Peyer's patch (tissue), 4 donors: ENCODE results near the gene SIAH3. TPM values are rescaled to one million over a fixed set of nuclear protein-coding genes. Genes with fewer than 3 reads are reported as not detected.

Experiments used
- DNase-seq, 3 donors: peaks; one replicate each; pipeline ENCODE4 v3.0.0-alpha.2; 2017 to 2019
- H3K27ac ChIP-seq, 4 donors: fragments of 200-600 bp; sonication (generic); one replicate each; pipeline ENCODE4 v1.5.1; 2016 to 2019
- H3K27me3 ChIP-seq, 2 donors: fragments of 200-600 bp; sonication (generic); one replicate each; pipeline ENCODE4 v1.5.1; 2019
- H3K36me3 ChIP-seq, 3 donors: fragments of 200-600 bp; sonication (generic); one replicate each; pipeline ENCODE4 v1.5.1; 2016 to 2019
- H3K4me1 ChIP-seq, 4 donors: fragments of 200-600 bp; sonication (generic); one replicate each; pipeline ENCODE4 v1.5.1; 2016 to 2019
- H3K4me3 ChIP-seq, 4 donors: fragments of 200-600 bp; sonication (generic); 1 replicate in 3 of 4; 2 replicates in 1 of 4; pipeline ENCODE4 v1.5.1; 2016 to 2019; ENCODE audit warnings: mild to moderate bottlenecking in 1 of 4
- H3K9me3 ChIP-seq, 4 donors: fragments of 200-600 bp; sonication (generic); one replicate each; pipeline ENCODE4 v1.5.1; 2016 to 2019; ENCODE audit warnings: mild to moderate bottlenecking in 1 of 4
- CTCF ChIP-seq, 6 experiments: fragments of 450-650 bp in 4 of 6; fragments of 200-600 bp in 2 of 6; sonication (generic) in 1 of 6; IDR thresholded peaks; one replicate each; pipeline ENCODE4 v1.5.1; 2017 to 2019; ENCODE audit warnings: antibody characterized with exemption in 6 of 6, mild to moderate bottlenecking in 3 of 6, moderate library complexity in 1 of 6
- POLR2A ChIP-seq, 2 donors: fragments of 450-650 bp; IDR thresholded peaks; one replicate each; pipeline ENCODE4 v1.5.1; 2017; ENCODE audit warnings: antibody characterized with exemption in 2 of 2, mild to moderate bottlenecking in 2 of 2, moderate library complexity in 2 of 2
- total RNA-seq, 4 donors: library from RNA; depleted of rRNA; stranded (reverse); fragments of >200 nt; gene quantifications; one replicate each; pipeline ENCODE4 v1.1.0, GENCODE V29; 2016

SIAH3 gene
- total RNA-seq, 4 donors from 2014 or later = not detected

- Histone ChIP-seq H3K27me3 (no peaks in the 10 kb centered on the region), H3K9me3 (no peaks in the 10 kb centered on the region), H3K27ac (no peak overlapping the region), H3K4me1 (no peaks in the 10 kb centered on the region), H3K36me3 (no peaks in the 10 kb centered on the region), H3K4me3 (no peak overlapping the region)
- no peak for DNase-seq
- no peak for TF ChIP-seq POLR2A (IDR thresholded peaks at IDR 0.05)
- TF ChIP-seq CTCF (IDR thresholded peaks at IDR 0.05) = no peak
Measured at GRCh38 chr13:45808925-45809324, 42.6 kb downstream of the SIAH3 start.

GRCh38 chr13:45807520-45808099 lies 43.9 kb downstream of the SIAH3 start:
- TF ChIP-seq CTCF (IDR thresholded peaks at IDR 0.05) (peak in 4 of 6 experiments; percentile 24 to 50 (median 36)), POLR2A (IDR thresholded peaks at IDR 0.05) (no peak)
- no peaks in the 10 kb centered on the region for H3K4me1 ChIP-seq
- no peak overlapping the region for H3K27ac ChIP-seq
- DNase-seq = peak in 1 of 3 donors; percentile 50
- H3K4me3 ChIP-seq = no peak overlapping the region
- no peaks in the 10 kb centered on the region for H3K36me3 ChIP-seq
- no peaks in the 10 kb centered on the region for H3K27me3 ChIP-seq
- no peaks in the 10 kb centered on the region for H3K9me3 ChIP-seq

- Histone ChIP-seq H3K27me3 (no peaks in the 10 kb centered on the region), H3K27ac (no peak overlapping the region), H3K36me3 (no peaks in the 10 kb centered on the region), H3K4me1 (no peaks in the 10 kb centered on the region), H3K9me3 (no peaks in the 10 kb centered on the region), H3K4me3 (no peak overlapping the region)
- TF ChIP-seq POLR2A (IDR thresholded peaks at IDR 0.05) = no peak
- no peak for TF ChIP-seq CTCF (IDR thresholded peaks at IDR 0.05)
- DNase-seq = no peak
Measured at GRCh38 chr13:45800485-45800884, 51.1 kb downstream of the SIAH3 start.

- Histone ChIP-seq H3K27me3 (no peaks in the 10 kb centered on the region), H3K36me3 (no peaks in the 10 kb centered on the region), H3K27ac (no peak overlapping the region), H3K9me3 (no peaks in the 10 kb centered on the region), H3K4me3 (no peak overlapping the region), H3K4me1 (no peaks in the 10 kb centered on the region)
- no peak for TF ChIP-seq CTCF (IDR thresholded peaks at IDR 0.05)
- TF ChIP-seq POLR2A (IDR thresholded peaks at IDR 0.05) = no peak
- no peak for DNase-seq
Measured at GRCh38 chr13:45799451-45799850, 52.1 kb downstream of the SIAH3 start.

- Histone ChIP-seq H3K27ac (no peak overlapping the region), H3K9me3 (no peaks in the 10 kb centered on the region), H3K27me3 (no peaks in the 10 kb centered on the region), H3K4me1 (no peaks in the 10 kb centered on the region), H3K36me3 (no peaks in the 10 kb centered on the region), H3K4me3 (no peak overlapping the region)
- TF ChIP-seq CTCF (IDR thresholded peaks at IDR 0.05) (no peak), POLR2A (IDR thresholded peaks at IDR 0.05) (no peak)
- DNase-seq = no peak
Measured at GRCh38 chr13:45798851-45799250, 52.7 kb downstream of the SIAH3 start.
